Measurements from ENCODE around the gene TOM1L2. TPM values are rescaled to one million over a fixed set of nuclear protein-coding genes. Genes with fewer than 3 reads are reported as not detected.

TOM1L2 gene
- total RNA-seq, 3 donors from 2014 or later: 5.5 to 6.6 (median 5.5) TPM

DNA sequence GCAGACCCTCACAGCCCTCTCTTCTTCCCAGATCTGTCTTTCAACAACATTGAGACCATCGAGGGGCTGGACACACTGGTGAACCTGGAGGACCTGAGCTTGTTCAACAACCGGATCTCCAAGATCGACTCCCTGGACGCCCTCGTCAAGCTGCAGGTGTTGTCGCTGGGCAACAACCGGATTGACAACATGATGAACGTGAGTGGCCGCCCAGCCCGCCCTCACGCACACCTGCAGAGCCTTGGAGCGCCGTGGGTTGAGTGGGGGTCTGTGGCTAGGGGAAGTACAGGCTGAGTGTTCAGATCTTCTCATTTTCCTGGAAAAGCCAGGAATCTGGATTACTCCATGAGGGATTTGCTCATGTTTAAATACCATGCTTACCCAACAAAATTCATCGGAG lies 15.7 kb upstream of the TOM1L2 start:
- DNase-seq (no peak), ATAC-seq (no peak)
- peaks cover 1% of the 10 kb centered on the region for H3K4me1 Mint-ChIP-seq (ENCODE audit: low read depth)

DNA sequence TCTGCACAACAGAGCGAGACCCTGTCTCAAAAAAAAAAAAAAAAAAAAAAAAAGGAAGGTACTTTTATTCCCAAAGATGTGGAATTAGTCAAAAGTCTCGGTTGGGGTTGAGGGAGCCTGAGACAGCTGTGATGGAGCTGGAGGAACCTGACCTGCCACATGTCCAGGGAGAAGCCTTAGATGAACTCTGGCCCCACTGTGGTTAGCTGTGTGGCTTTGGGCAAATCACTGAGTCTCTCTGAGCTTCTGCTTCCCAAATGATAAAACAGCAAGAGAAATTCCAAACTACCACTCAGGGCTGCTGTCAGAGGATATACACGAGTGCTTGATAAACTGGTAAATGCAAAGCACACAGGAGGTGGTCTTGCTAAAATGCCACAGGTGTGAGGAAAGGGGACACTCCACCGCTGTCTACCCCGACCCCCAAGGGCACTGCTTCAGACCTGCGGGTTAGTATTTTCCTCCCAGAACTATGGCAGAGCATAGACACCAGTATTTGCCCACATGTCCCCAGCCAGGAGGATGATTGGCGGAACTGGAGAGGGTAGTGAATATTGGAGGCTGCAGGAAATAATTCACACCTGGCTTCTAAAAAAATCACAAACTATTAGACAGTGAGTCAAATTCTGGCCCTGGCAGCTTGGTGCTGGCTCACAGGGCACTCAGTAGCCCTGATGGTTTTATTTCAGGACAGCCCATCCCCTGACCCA lies 15.1 kb upstream of the TOM1L2 start:
- H3K4me1 Mint-ChIP-seq (ENCODE audit: low read depth): peaks cover 1% of the 10 kb centered on the region
- ATAC-seq: no peak
- no peak overlapping the region for H3K4me3 Mint-ChIP-seq
- H3K9me3 Mint-ChIP-seq: no peaks in the 10 kb centered on the region
- H3K27me3 Mint-ChIP-seq (ENCODE audit: low read depth): no peaks in the 10 kb centered on the region
- no peaks in the 10 kb centered on the region for H3K36me3 Mint-ChIP-seq (ENCODE audit: insufficient read depth)
- DNase-seq: no peak

More for the DNA sequence above, 15.7 kb upstream of the TOM1L2 start:
- H3K27me3 Mint-ChIP-seq (ENCODE audit: low read depth): no peaks in the 10 kb centered on the region
- H3K9me3 Mint-ChIP-seq: no peaks in the 10 kb centered on the region
- no peak overlapping the region for H3K4me3 Mint-ChIP-seq
- no peaks in the 10 kb centered on the region for H3K36me3 Mint-ChIP-seq (ENCODE audit: insufficient read depth)

DNA sequence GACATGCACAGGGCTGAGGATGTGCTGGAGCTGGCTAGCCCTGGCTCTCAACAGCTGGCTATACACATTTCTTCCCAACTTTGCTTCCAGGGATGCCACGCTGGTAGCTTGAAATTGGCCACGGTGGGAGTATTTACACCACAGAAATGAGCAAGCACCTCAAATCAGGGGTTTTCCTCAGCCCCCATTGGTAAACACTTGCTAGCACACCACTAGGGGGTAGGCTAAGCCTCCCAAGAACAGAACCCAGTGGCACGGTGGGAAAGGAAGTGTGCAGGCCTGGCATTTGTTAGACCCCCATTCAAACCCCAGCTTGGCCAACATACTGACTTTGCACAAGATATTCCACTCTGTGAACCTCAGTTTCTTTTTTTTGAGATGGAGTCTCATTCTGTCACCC lies 13.4 kb upstream of the TOM1L2 start:
- no peak overlapping the region for H3K4me3 Mint-ChIP-seq
- H3K27me3 Mint-ChIP-seq (ENCODE audit: low read depth): no peaks in the 10 kb centered on the region
- no peaks in the 10 kb centered on the region for H3K4me1 Mint-ChIP-seq (ENCODE audit: low read depth)
- DNase-seq: no peak
- ATAC-seq: peak in 1 of 2 donors; percentile 43
- H3K9me3 Mint-ChIP-seq: no peaks in the 10 kb centered on the region
- H3K36me3 Mint-ChIP-seq (ENCODE audit: insufficient read depth): no peaks in the 10 kb centered on the region

DNA sequence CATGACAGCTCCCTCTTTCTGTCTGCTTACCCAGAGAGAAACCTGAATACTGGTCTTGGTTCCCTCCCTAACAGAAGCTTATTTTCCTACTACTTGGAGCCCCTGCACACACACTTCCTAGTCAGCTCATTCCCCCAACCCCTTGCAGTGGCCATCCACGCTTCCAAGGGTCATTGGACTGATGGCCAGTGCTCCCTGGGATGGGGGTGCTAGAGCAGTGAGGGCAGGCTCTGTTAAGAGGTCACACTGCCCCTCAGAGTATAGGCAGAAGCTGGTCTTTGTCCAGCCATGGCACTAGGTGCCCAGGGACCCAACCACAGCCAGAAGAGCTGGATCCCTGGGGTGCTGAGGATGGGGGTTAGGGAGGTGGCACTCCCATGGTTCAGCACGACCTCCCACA lies 13.0 kb upstream of the TOM1L2 start:
- Mint-ChIP-seq H3K9me3 (no peaks in the 10 kb centered on the region), H3K4me3 (no peak overlapping the region), H3K36me3 (ENCODE audit: insufficient read depth) (no peaks in the 10 kb centered on the region), H3K27me3 (ENCODE audit: low read depth) (no peaks in the 10 kb centered on the region), H3K4me1 (ENCODE audit: low read depth) (no peaks in the 10 kb centered on the region)
- ATAC-seq (no peak), DNase-seq (no peak)

DNA sequence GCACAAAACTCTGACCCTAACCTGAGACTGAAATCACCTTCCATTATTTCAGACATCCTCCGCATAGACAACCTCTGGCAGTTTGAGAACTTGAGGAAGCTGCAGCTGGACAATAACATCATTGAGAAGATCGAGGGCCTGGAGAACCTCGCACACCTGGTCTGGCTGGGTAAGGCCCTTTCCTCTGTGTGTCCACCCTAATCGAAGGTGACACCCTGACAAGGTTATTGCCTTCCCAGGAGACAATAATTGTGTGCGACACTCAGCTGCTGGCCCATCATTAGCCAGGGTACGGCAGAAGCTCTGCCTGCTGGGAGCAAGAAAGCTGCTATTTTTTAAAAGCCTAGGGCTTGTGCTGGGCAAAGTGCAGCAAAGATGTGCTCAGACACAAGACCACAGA lies 11.6 kb upstream of the TOM1L2 start:
- no peaks in the 10 kb centered on the region for H3K36me3 Mint-ChIP-seq (ENCODE audit: insufficient read depth)
- no peaks in the 10 kb centered on the region for H3K4me1 Mint-ChIP-seq (ENCODE audit: low read depth)
- no peaks in the 10 kb centered on the region for H3K9me3 Mint-ChIP-seq
- H3K4me3 Mint-ChIP-seq: no peak overlapping the region
- H3K27me3 Mint-ChIP-seq (ENCODE audit: low read depth): no peaks in the 10 kb centered on the region
- ATAC-seq (no peak), DNase-seq (no peak)

DNA sequence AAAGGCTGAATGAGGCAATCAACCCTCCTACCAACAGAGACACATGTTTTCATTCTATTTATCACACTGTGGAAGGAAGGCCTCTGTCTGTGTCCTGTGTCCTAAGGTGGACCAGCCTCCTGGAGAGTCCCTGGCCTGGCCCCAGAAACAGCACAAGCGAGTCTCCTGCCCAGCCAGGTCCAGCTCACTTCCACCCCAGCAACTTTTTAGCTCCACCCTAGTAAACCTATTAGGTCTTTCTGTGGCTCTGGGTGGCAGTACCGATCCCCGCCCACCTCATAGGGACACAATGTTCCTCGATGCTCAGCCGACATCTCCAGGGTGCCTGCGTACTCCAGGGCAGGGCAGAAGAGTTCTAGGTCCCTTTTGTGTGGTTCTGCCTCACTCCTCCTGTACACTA lies 11.2 kb upstream of the TOM1L2 start:
- H3K4me1 Mint-ChIP-seq (ENCODE audit: low read depth): no peaks in the 10 kb centered on the region
- no peaks in the 10 kb centered on the region for H3K9me3 Mint-ChIP-seq
- no peaks in the 10 kb centered on the region for H3K36me3 Mint-ChIP-seq (ENCODE audit: insufficient read depth)
- DNase-seq (no peak), ATAC-seq (no peak)
- H3K27me3 Mint-ChIP-seq (ENCODE audit: low read depth): no peaks in the 10 kb centered on the region
- H3K4me3 Mint-ChIP-seq: no peak overlapping the region

DNA sequence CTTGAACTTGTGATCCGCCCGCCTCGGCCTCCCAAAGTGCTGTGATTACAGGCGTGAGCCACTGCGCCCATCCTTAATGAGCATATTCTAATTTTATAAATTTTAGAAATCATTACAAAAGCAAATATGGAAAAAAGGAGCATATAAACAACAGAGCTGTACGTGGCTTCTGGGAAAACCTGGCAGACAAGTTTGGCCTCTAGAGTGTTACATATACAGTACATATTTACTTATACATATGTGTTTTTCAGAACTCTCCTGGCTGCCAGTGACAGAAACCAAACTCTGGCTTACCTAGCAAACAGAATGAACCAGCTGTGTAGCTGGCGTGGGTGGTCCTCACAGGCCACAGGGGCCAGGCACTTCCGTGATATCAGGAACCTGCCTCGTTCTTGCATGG lies 10.6 kb upstream of the TOM1L2 start:
- Mint-ChIP-seq H3K27me3 (ENCODE audit: low read depth) (no peaks in the 10 kb centered on the region), H3K36me3 (ENCODE audit: insufficient read depth) (no peaks in the 10 kb centered on the region), H3K4me3 (no peak overlapping the region), H3K4me1 (ENCODE audit: low read depth) (no peaks in the 10 kb centered on the region), H3K9me3 (no peaks in the 10 kb centered on the region)
- DNase-seq (no peak), ATAC-seq (no peak)

DNA sequence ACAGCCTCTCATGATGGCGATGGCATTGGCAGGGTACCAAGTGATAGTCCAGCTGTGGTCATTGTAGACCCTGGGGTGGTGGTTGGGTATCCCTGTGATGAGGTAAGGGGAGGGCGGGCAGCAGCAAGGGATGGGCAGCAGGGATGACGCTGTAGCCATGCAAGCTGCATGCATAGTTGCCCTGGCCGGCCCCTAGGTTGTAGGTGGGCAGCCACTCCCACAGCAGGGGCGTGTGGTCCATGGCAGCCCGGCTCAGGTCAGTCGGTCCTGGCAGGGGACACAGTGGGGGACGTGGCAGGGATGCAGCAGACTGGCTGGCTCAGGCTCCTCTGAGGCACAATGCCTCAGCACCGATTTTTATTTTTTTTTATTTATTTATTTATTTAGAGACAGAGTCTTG lies 9.1 kb upstream of the TOM1L2 start:
- no peaks in the 10 kb centered on the region for H3K36me3 Mint-ChIP-seq (ENCODE audit: insufficient read depth)
- no peaks in the 10 kb centered on the region for H3K9me3 Mint-ChIP-seq
- DNase-seq (no peak), ATAC-seq (no peak)
- H3K27me3 Mint-ChIP-seq (ENCODE audit: low read depth): no peaks in the 10 kb centered on the region
- no peak overlapping the region for H3K4me3 Mint-ChIP-seq
- no peaks in the 10 kb centered on the region for H3K4me1 Mint-ChIP-seq (ENCODE audit: low read depth)

DNA sequence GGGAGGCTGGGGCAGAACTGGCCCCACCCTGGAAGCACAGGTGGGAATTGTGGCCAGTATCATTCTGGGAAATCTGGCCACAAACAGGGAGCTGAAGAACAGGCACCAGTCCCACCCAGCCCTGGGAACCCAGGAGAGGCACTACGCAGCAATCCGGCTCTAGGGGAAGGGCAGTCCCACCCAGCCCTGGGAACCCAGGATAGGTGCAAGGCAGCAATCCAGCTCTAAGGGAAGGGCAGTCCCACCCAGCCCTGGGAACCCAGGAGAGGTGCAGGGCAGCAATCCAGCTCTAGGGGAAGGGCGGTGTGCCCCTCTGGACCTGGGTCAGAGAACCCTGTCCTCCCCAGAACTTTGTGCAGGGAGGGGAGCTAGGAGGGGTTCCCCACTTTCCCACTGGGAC lies 7.6 kb upstream of the TOM1L2 start:
- H3K9me3 Mint-ChIP-seq: no peaks in the 10 kb centered on the region
- H3K36me3 Mint-ChIP-seq (ENCODE audit: insufficient read depth): no peaks in the 10 kb centered on the region
- no peak overlapping the region for H3K4me3 Mint-ChIP-seq
- DNase-seq (no peak), ATAC-seq (no peak)
- H3K27me3 Mint-ChIP-seq (ENCODE audit: low read depth): no peaks in the 10 kb centered on the region
- H3K4me1 Mint-ChIP-seq (ENCODE audit: low read depth): no peaks in the 10 kb centered on the region

DNA sequence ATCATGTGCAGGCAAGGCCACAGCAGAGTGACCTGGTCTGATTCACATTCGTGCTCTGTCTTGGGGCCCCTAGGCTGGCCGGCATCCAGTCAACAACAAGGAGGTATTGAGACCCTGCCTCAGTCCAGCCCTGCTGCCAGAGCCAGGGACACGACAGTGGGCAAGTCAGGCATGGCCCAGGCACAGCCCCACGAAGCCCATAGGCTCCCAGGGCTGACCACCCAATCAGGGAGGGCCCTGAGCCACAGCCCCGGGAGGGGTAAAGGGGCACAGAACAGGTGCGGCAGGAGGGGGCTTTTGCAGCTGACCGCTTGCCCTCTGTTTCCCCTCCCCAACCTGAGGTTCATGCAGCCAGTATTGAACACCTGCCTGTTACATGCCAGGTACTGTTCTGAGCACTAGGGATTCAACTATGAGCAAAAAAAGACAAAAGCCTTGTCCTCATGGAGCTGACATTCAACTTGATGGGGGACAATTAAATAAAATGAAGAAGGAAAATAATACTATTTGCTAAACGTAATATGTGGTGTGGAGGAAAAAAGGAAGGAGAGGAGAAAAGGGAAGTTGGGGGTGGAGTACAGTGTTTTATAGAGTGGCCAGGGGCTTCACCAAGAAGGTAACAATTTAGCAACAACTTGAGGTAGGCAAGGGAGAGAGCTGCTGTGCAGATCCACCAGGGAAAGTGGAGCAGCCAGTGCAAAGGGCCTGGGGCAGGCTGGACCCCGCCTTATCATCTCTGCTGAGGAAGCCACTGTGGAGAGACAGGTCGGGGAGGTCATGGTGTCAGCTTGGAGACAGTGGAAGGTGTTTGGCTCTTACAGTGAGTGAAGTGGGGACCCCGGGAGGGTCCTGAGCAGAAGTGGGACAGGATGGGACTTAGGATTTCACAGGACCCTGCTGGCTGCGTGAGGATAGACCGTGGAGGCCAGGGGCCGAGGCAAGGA lies 6.6 kb upstream of the TOM1L2 start:
- Mint-ChIP-seq H3K4me1 (ENCODE audit: low read depth) (no peaks in the 10 kb centered on the region), H3K36me3 (ENCODE audit: insufficient read depth) (no peaks in the 10 kb centered on the region), H3K4me3 (no peak overlapping the region), H3K27me3 (ENCODE audit: low read depth) (no peaks in the 10 kb centered on the region), H3K9me3 (no peaks in the 10 kb centered on the region)
- ATAC-seq (no peak), DNase-seq (no peak)

DNA sequence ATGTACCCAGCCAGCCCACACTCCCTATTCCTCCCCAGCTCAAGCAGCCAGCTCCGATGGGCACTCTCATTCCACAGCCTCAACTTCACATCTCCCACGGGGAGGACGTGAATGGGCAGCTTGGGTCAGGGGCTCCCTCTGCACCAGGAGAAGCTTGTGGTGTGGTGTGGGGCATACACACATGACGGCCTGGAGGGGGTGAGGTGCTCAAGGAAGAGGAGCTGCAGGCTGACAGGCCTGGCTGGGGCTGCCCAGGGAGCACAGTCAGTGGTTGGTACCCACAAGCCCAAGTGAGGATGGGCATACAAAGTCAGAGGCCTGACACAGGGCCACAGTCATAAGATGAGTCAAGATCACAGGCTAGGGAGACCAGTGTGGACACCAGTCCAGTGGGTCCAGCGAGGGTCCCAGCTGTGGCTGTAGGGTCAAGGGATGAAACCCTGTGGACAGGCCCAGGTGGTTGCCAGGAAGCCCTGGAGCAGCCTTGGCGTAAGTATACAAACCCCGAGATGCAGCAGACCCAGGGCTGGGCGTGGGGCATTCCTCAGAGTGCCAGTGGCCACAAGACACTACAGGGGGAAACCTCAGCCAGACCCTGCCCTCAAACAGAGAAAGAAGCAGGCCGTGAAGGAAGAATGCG lies 4.9 kb upstream of the TOM1L2 start:
- Mint-ChIP-seq H3K27me3 (ENCODE audit: low read depth) (no peaks in the 10 kb centered on the region), H3K36me3 (ENCODE audit: insufficient read depth) (no peaks in the 10 kb centered on the region), H3K9me3 (no peaks in the 10 kb centered on the region), H3K4me3 (no peak overlapping the region), H3K4me1 (ENCODE audit: low read depth) (peaks cover 7% of the 10 kb centered on the region)
- no peak for DNase-seq
- no peak for ATAC-seq

DNA sequence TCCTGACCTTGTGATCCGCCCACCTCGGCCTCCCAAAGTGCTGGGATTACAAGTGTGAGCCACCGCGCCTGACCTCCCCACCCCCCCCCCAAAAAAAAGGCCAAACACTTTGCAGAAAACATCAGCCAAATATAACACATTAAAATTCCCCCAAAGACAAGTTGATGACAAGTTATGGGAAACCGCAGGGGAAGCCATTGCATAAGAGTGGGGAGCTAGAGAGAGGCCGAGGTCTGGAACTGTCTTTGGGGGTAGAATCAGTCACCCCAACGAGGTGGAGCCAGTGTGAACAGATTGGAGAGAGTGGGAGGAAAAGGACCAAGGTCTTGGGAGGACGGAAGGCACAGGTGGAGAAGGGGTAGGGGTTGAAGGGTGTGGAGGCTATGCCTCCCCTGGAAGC lies 3.2 kb upstream of the TOM1L2 start:
- no peaks in the 10 kb centered on the region for H3K27me3 Mint-ChIP-seq (ENCODE audit: low read depth)
- H3K4me1 Mint-ChIP-seq (ENCODE audit: low read depth): peaks cover 18% of the 10 kb centered on the region
- H3K4me3 Mint-ChIP-seq: no peak overlapping the region
- DNase-seq (no peak), ATAC-seq (no peak)
- no peaks in the 10 kb centered on the region for H3K36me3 Mint-ChIP-seq (ENCODE audit: insufficient read depth)
- no peaks in the 10 kb centered on the region for H3K9me3 Mint-ChIP-seq

DNA sequence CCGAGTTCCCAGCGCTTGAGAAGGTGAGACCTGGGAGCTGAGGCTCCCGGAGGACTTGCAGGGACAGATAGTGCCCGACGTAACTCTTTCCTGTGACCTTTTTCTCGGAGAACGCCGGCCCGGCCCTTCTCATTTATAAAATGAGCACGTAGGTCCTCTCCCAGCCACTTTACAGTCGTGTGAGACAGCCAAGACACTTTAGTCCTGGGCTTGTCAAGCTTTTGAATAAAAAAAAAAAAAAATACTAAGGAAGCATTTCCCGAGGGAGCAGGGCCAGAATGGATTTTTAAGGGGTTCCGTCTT lies 703 bp upstream of the TOM1L2 start:
- H3K36me3 Mint-ChIP-seq (ENCODE audit: insufficient read depth): no peaks in the 10 kb centered on the region
- H3K9me3 Mint-ChIP-seq: no peaks in the 10 kb centered on the region
- peak overlapping the region; percentile 92 for H3K4me3 Mint-ChIP-seq
- H3K4me1 Mint-ChIP-seq (ENCODE audit: low read depth): peaks cover 34% of the 10 kb centered on the region
- DNase-seq (no peak), ATAC-seq (no peak)
- no peaks in the 10 kb centered on the region for H3K27me3 Mint-ChIP-seq (ENCODE audit: low read depth)

DNA sequence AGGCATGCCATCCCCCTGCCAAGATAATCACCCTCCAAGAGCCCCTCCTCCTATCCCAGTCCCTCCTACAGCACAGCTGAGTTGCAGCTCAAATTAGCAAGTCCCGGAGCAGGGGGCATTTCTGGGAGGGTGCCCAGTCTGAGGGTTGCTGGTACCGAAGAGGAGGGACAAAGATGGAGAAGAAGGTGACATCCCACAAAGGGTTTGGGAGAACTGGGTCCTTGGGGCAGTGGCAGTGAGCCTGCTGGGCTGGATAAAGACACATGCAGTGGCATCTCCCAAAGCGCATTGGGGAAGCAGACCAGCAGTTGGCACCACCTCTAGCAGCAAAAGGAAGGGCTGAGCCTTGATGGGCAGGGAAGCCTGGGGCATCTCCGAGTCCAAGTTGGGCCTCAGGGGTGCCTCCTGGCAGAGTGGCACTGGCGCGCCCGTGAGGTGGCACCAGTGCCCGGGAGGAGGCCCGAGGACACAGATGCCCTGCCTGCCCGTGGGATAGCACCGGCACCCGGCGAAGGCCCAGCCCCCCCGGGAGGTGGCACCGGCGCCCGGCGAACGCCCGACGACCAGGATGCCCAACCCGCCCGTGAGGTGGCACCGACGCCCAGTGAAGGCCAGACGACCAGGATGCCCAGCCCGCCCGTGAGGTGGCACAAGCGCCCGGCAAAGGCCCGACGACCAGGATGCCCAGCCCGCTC lies 622 bp downstream of the TOM1L2 start:
- DNase-seq: no peak
- Mint-ChIP-seq H3K27me3 (ENCODE audit: low read depth) (no peaks in the 10 kb centered on the region), H3K36me3 (ENCODE audit: insufficient read depth) (no peaks in the 10 kb centered on the region), H3K9me3 (no peaks in the 10 kb centered on the region), H3K4me1 (ENCODE audit: low read depth) (peaks cover 45% of the 10 kb centered on the region), H3K4me3 (peak overlapping the region; percentile 92)
- ATAC-seq: no peak

Data from activated T-cell treated with anti-CD3 and anti-CD28 coated beads, Interleukin-2, amount 50 U/mL, for 4 hours (primary cell).